ENCODE results near the gene KRT33B. TPM values are rescaled to one million over a fixed set of nuclear protein-coding genes. Genes with fewer than 3 reads are reported as not detected.

The KRT33B gene
- total and polyA plus RNA-seq, 2 of the 4 experiments (the other 2 are of a cell fraction), result 0.18 to 0.22 TPM

GRCh38 chr17:41352597-41353366 is 16.8 kb downstream of the KRT33B start:
- H3K23ac ChIP-seq (ENCODE audit: low read depth, low read length), result no peak overlapping the region
- no peak overlapping the region for H2BK15ac ChIP-seq (ENCODE audit: low read depth, low read length)
- no peaks in the 10 kb centered on the region; the same call in 1 of the 2 replicates for H3K9me1 ChIP-seq (ENCODE audit: insufficient read depth, low read length)
- ChIA-PET CTCF (no interaction called here), POLR2A (ENCODE audit: unreplicated experiment) (no interaction called here)
- DNase-seq, result peak; percentile 5
- H3K79me1 ChIP-seq (ENCODE audit: low read depth in 1 of 2, low read length in 2 of 2), result no peaks in the 10 kb centered on the region
- H3K14ac ChIP-seq (replicated peaks; ENCODE audit: low read depth, low read length), result no peak overlapping the region
- no peak overlapping the region for H2AFZ ChIP-seq (replicated peaks; ENCODE audit: low read length, poor library complexity)
- no peak overlapping the region for H4K91ac ChIP-seq (ENCODE audit: insufficient read depth, low read depth, low read length)
- H2BK5ac ChIP-seq (ENCODE audit: low read depth, low read length, poor library complexity, severe bottlenecking), result no peak overlapping the region
- intact Hi-C loops (cut with micrococcal nuclease) (no loop called here), in situ Hi-C loops (cut with MboI; ENCODE audit: low sequenced_read_pairs) (no loop called here), dilution Hi-C loops (cut with HindIII; ENCODE audit: low sequenced_read_pairs, unreplicated experiment) (no loop called here)
- TF ChIP-seq RAD21 (IDR thresholded peaks at IDR 0.05; ENCODE audit: low read length), result no peak
- no peak for TF ChIP-seq RFX5 (IDR thresholded peaks at IDR 0.05; ENCODE audit: low read depth, low read length)
- no peak for TF ChIP-seq SMC3 (IDR thresholded peaks at IDR 0.05; ENCODE audit: low read depth, low read length)
- no peak for TF ChIP-seq NFE2L2 (IDR thresholded peaks at IDR 0.05; ENCODE audit: low read depth, low read length)
- TF ChIP-seq MAZ (IDR thresholded peaks at IDR 0.05; ENCODE audit: borderline replicate concordance, low read depth, low read length), result no peak
- TF ChIP-seq MAFK (IDR thresholded peaks at IDR 0.05; ENCODE audit: low read depth, low read length), result no peak
- TF ChIP-seq BHLHE40 (IDR thresholded peaks at IDR 0.05; ENCODE audit: low read depth, low read length), result no peak
- TF ChIP-seq RCOR1 (IDR thresholded peaks at IDR 0.05; ENCODE audit: insufficient replicate concordance, low read length), result no peak
- no peak for TF ChIP-seq MXI1 (IDR thresholded peaks at IDR 0.05; ENCODE audit: borderline replicate concordance, low read depth, low read length)
- no peak for TF ChIP-seq FOS (IDR thresholded peaks at IDR 0.05; ENCODE audit: low read depth, low read length)
- peaks cover 7% of the 10 kb centered on the region; the same call in 1 of the 2 replicates for H3K27me3 ChIP-seq (ENCODE audit: control insufficient read depth, insufficient read depth, low read length)
- no peak overlapping the region for H3K4me2 ChIP-seq (ENCODE audit: low read depth, low read length)
- no TSS peak for BruUV-seq (replicated peaks)
- H3K4ac ChIP-seq (ENCODE audit: low read depth, low read length), result no peak overlapping the region
- H4K5ac ChIP-seq (ENCODE audit: low read depth, low read length), result no peak overlapping the region
- H3K4me3 ChIP-seq (ENCODE audit: insufficient read depth, low read depth, low read length), result no peak overlapping the region
- no peak overlapping the region for H3K27ac ChIP-seq (ENCODE audit: insufficient read depth, low read length)
- 0 out of 2 replicates have a peak, but pooled peaks have one; percentile 21 for ATAC-seq (ENCODE audit: low read depth)
- no peak overlapping the region for H3K18ac ChIP-seq (ENCODE audit: low read depth, low read length)
- WGBS, 2 experiments (ENCODE audit: extremely low coverage in 2 of 2, insufficient read length in 1 of 2), result no CpG with 5 or more reads among the region's 7 CpGs
- H2AK5ac ChIP-seq (ENCODE audit: low read depth, low read length), result no peak overlapping the region
- H4K20me1 ChIP-seq (ENCODE audit: insufficient read depth, low read length), result no peaks in the 10 kb centered on the region
- no peaks in the 10 kb centered on the region for H3K36me3 ChIP-seq (ENCODE audit: control insufficient read depth, insufficient read depth, low read length)
- H3K56ac ChIP-seq (ENCODE audit: extremely low read depth, insufficient read depth, low read length), result no peak overlapping the region
- no peak overlapping the region for H2BK20ac ChIP-seq (ENCODE audit: low read depth, low read length)
- H3K9ac ChIP-seq (ENCODE audit: low read depth, low read length), result no peak overlapping the region
- peaks cover 5% of the 10 kb centered on the region for H3K9me3 ChIP-seq (ENCODE audit: control insufficient read depth, insufficient read depth, low read length)
- H2AK9ac ChIP-seq (replicated peaks; ENCODE audit: low read depth, low read length, poor library complexity), result no peak overlapping the region
- peaks cover 2% of the 10 kb centered on the region for H3K4me1 ChIP-seq (ENCODE audit: control insufficient read depth, insufficient read depth, low read length)
- H4K8ac ChIP-seq (ENCODE audit: low read depth in 2 of 2, low read length in 2 of 2), result no peak overlapping the region
- no peak overlapping the region for H2BK120ac ChIP-seq (ENCODE audit: low read depth, low read length)

All from IMR-90 (cell line).